ENCODE data around the gene COX17.

Gene COX17

DNA sequence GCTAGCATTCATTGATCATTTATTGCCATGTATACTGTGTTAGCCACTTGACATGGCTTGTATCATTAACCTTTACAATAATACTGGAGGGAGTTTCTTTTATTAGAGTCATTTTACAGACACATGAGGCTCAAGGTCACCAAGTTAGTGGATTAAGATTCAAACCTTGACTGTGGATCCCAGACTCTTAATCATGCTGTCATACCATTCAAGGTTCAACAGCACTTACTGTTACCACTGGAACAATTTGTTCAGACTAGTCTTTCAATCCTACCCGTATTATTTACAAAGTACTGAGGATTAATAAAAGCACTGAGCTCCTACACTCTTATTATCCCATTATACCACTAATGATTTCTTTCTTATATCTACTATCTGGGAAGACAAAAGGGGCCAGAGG, 1.2 kb downstream of the COX17 start:
- peak overlapping the region; percentile 64 for H3K4me3 ChIP-seq (ENCODE audit: low read depth, low read length)
- in situ Hi-C loops (cut with HindIII; ENCODE audit: low sequenced_read_pairs), result no loop called here
- TF ChIP-seq CTCF (IDR thresholded peaks at IDR 0.05; ENCODE audit: low read depth, low read length, missing control alignments), result no peak

GRCh38 chr3:119675188-119675874, 1.9 kb downstream of the COX17 start:
- TF ChIP-seq CTCF (IDR thresholded peaks at IDR 0.05; ENCODE audit: low read depth, low read length, missing control alignments), result no peak
- in situ Hi-C loops (cut with HindIII; ENCODE audit: low sequenced_read_pairs), result no loop called here
- H3K4me3 ChIP-seq (ENCODE audit: low read depth, low read length), result no peak overlapping the region
- DNase-seq (ENCODE audit: low read depth), result no peak

More for the DNA sequence above, 1.2 kb downstream of the COX17 start:
- DNase-seq (ENCODE audit: low read depth), result no peak

DNA sequence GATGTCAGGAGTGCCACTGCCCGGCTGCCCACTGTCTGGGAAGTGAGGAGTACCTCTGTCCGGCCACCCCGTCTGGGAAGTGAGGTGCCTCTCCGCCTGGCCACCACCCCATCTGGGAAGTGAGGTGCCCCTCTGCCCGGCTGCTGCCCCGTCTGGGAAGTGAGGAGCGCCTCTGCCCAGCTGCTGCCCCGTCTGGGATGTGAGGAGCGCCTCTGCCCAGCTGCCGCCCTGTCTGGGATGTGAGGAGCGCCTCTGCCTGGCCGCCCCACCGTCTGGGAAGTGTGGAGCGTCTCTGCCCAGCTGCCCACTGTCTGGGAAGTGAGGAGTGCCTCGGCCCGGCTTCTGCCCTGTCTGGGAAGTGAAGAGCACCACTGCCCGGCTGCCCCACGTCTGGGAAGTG, 3.3 kb downstream of the COX17 start:
- no peak for DNase-seq (ENCODE audit: low read depth)
- in situ Hi-C loops (cut with HindIII; ENCODE audit: low sequenced_read_pairs), result no loop called here
- no peak for TF ChIP-seq CTCF (IDR thresholded peaks at IDR 0.05; ENCODE audit: low read depth, low read length, missing control alignments)
- H3K4me3 ChIP-seq (ENCODE audit: low read depth, low read length), result no peak overlapping the region

GRCh38 chr3:119672776-119673175, 4.4 kb downstream of the COX17 start:
- no peak for DNase-seq (ENCODE audit: low read depth)
- H3K4me3 ChIP-seq (ENCODE audit: low read depth, low read length), result no peak overlapping the region
- TF ChIP-seq CTCF (IDR thresholded peaks at IDR 0.05; ENCODE audit: low read depth, low read length, missing control alignments), result no peak
- in situ Hi-C loops (cut with HindIII; ENCODE audit: low sequenced_read_pairs), result no loop called here

DNA sequence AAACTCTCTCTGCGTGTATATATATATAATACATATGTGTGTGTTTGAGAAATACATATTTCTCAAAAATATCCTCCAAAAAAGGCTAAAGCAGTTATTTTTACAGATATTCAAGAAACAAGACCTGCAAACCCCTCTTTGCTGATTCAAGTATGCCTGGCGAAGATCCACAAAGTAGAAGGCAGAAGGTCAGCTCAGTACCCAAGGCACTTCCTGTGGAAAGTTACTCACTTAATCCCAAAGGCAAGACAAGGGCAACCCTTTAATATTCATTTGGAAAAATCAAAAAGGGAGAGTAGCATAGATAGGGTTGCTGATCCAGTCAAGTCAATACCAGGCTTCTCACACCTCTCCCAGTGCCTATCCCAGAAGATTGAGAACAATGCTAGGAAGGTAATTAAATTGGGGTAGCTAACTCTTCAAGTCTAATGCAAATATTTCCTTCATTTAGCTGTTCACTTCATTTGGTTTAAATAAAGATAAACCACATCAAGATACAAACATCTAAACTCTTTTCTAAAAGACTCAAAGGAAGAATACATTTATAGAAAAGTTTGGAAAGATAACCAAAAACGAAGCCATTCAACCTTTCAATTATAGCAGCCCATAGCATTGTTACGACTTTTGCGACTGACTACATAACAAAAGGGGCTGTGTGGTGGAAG, 7.2 kb downstream of the COX17 start:
- DNase-seq (ENCODE audit: low read depth), result no peak
- TF ChIP-seq CTCF (IDR thresholded peaks at IDR 0.05; ENCODE audit: low read depth, low read length, missing control alignments), result no peak
- in situ Hi-C loops (cut with HindIII; ENCODE audit: low sequenced_read_pairs), result no loop called here
- H3K4me3 ChIP-seq (ENCODE audit: low read depth, low read length), result no peak overlapping the region

GRCh38 chr3:119665954-119666559, 11.1 kb downstream of the COX17 start:
- DNase-seq (ENCODE audit: low read depth), result no peak
- H3K4me3 ChIP-seq (ENCODE audit: low read depth, low read length), result no peak overlapping the region
- in situ Hi-C loops (cut with HindIII; ENCODE audit: low sequenced_read_pairs), result no loop called here
- no peak for TF ChIP-seq CTCF (IDR thresholded peaks at IDR 0.05; ENCODE audit: low read depth, low read length, missing control alignments)
